CD14-positive monocyte (primary cell): ENCODE data around the gene OR2J1. TPM values are rescaled to one million over a fixed set of nuclear protein-coding genes. Genes with fewer than 3 reads are reported as not detected.

Source experiments
- DNase-seq, 3 donors: peaks; one replicate each; pipeline ENCODE4 v3.0.0-alpha.2; 2011 to 2022
- H2AFZ ChIP-seq: 2 replicates; pipeline ENCODE4 v1.6.0; 2012; ENCODE audit warnings: mild to moderate bottlenecking, low read depth, low read length, inconsistent platforms; ENCODE audit not compliant: insufficient read depth, poor library complexity, severe bottlenecking
- H3K27ac ChIP-seq, 2 donors: 1 replicate in 1 of 2; 2 replicates in 1 of 2; pipeline ENCODE4 v1.5.1; 2012 to 2013; ENCODE audit warnings: low read length in 2 of 2, control low read depth in 1 of 2, inconsistent platforms in 1 of 2, low read depth in 1 of 2, mild to moderate bottlenecking in 1 of 2
- H3K27me3 ChIP-seq, 2 donors: one replicate each; pipeline versions ENCODE4 v1.6.0 to v1.6.1; 2011 to 2013; ENCODE audit warnings: low read length in 2 of 2; ENCODE audit not compliant: control insufficient read depth in 2 of 2, insufficient read depth in 2 of 2
- H3K36me3 ChIP-seq, 2 donors: replicated peaks in 1 of 2; 1 replicate in 1 of 2; 2 replicates in 1 of 2; pipeline versions ENCODE4 v1.5.1 to v1.6.1; 2012 to 2013; ENCODE audit warnings: low read length in 2 of 2, control low read depth in 1 of 2, inconsistent platforms in 1 of 2, mild to moderate bottlenecking in 1 of 2; ENCODE audit not compliant: insufficient read depth in 2 of 2, control insufficient read depth in 1 of 2
- H3K4me1 ChIP-seq, 2 donors: 1 replicate in 1 of 2; 2 replicates in 1 of 2; pipeline versions ENCODE4 v1.5.1 to v1.6.1; 2012 to 2013; ENCODE audit warnings: low read length in 2 of 2, control low read depth in 1 of 2, inconsistent platforms in 1 of 2, mild to moderate bottlenecking in 1 of 2, moderate library complexity in 1 of 2; ENCODE audit not compliant: insufficient read depth in 2 of 2, control insufficient read depth in 1 of 2
- H3K4me2 ChIP-seq: replicated peaks from 2 replicates; pipeline ENCODE3; 2012; ENCODE audit warnings: low read length, moderate library complexity, mild to moderate bottlenecking; ENCODE audit not compliant: poor library complexity, severe bottlenecking; ENCODE audit errors: extremely low read depth
- H3K4me3 ChIP-seq, 3 experiments: fragments of 200-600 bp in 1 of 3; sonication (generic) in 1 of 3; replicated peaks in 1 of 3; 1 replicate in 2 of 3; 2 replicates in 1 of 3; pipeline ENCODE4 v1.5.1; 2011 to 2013; ENCODE audit warnings: low read length in 3 of 3, mild to moderate bottlenecking in 3 of 3, control low read depth in 2 of 3, low read depth in 2 of 3, inconsistent platforms in 1 of 3, moderate library complexity in 1 of 3
- H3K79me2 ChIP-seq: 2 replicates; pipeline ENCODE4 v1.6.0; 2012; ENCODE audit warnings: mild to moderate bottlenecking, control low read depth, inconsistent platforms, low read length, moderate library complexity; ENCODE audit not compliant: insufficient read depth
- H3K9ac ChIP-seq: 2 replicates; pipeline ENCODE4 v1.6.0; 2017; ENCODE audit warnings: low read length, mild to moderate bottlenecking; ENCODE audit not compliant: insufficient read depth, poor library complexity, severe bottlenecking
- H3K9me3 ChIP-seq, 2 donors: replicated peaks in 1 of 2; 1 replicate in 1 of 2; 2 replicates in 1 of 2; pipeline versions ENCODE4 v1.5.1 to v1.6.1; 2012 to 2013; ENCODE audit warnings: low read length in 2 of 2, control low read depth in 1 of 2; ENCODE audit not compliant: control insufficient read depth in 1 of 2, insufficient read depth in 1 of 2
- H4K20me1 ChIP-seq: 2 replicates; pipeline ENCODE4 v1.6.0; 2012; ENCODE audit warnings: mild to moderate bottlenecking, low read length, control low read depth, moderate library complexity; ENCODE audit not compliant: insufficient read depth
- H3K27ac Mint-ChIP-seq, 7 donors: one replicate each; pipeline ENCODE4 v1.8.0; 2020; ENCODE audit warnings: mild to moderate bottlenecking in 7 of 7, mixed read lengths in 7 of 7, moderate library complexity in 6 of 7, inconsistent platforms in 2 of 7
- H3K27me3 Mint-ChIP-seq, 3 donors: one replicate each; pipeline ENCODE4 v1.8.0; 2021 to 2022; ENCODE audit warnings: low read depth in 3 of 3, mild to moderate bottlenecking in 3 of 3, mixed read lengths in 3 of 3, moderate library complexity in 3 of 3, inconsistent platforms in 1 of 3
- H3K36me3 Mint-ChIP-seq, 2 donors: one replicate each; pipeline ENCODE4 v1.8.0; 2020; ENCODE audit warnings: mixed read lengths in 2 of 2, inconsistent platforms in 1 of 2, mild to moderate bottlenecking in 1 of 2
- H3K4me1 Mint-ChIP-seq: one replicate; pipeline ENCODE4 v1.8.0; 2020; ENCODE audit warnings: mild to moderate bottlenecking, mixed read lengths
- H3K4me3 Mint-ChIP-seq, 2 donors: one replicate each; pipeline ENCODE4 v1.8.0; 2020; ENCODE audit warnings: mild to moderate bottlenecking in 2 of 2, mixed read lengths in 2 of 2, moderate library complexity in 1 of 2
- H3K9me3 Mint-ChIP-seq, 7 donors: one replicate each; pipeline ENCODE4 v1.8.0; 2020 to 2022; ENCODE audit warnings: mixed read lengths in 7 of 7, mild to moderate bottlenecking in 6 of 7, moderate library complexity in 6 of 7, inconsistent platforms in 2 of 7
- WGBS: methylation state at CpG from one replicate; pipeline ENCODE4 v1.1.5; 2013; ENCODE audit warnings: missing lambda C conversion rate; ENCODE audit not compliant: insufficient coverage; 5-methylcytosine and 5-hydroxymethylcytosine counted together
- intact Hi-C, 2 donors: fragments of 100-400 bp; cut with micrococcal nuclease; formaldehyde crosslinking; loops; one replicate each; pipeline versions ENCODE4 v1.15.0 to v1.15.1; 2023
- polyA plus RNA-seq, 3 donors: library from polyadenylated mRNA; depleted of rRNA in 1 of 3; unstranded in 2 of 3; stranded (reverse) in 1 of 3; fragments of 300-500 nt in 2 of 3; fragments of >200 nt in 1 of 3; fragmentation: Illumina TruSeq in 2 of 3; gene quantifications; 1 replicate in 2 of 3; 2 replicates in 1 of 3; pipeline ENCODE4 v1.2.3, GENCODE V29; 2012 to 2021
- TF ChIP-seq, protein P1 (sequence below): fragments of 200-600 bp; IDR thresholded peaks from one replicate; pipeline ENCODE4 v1.8.0; 2022; ENCODE audit warnings: antibody characterized with exemption, mild to moderate bottlenecking

The OR2J1 gene
- polyA plus RNA-seq, 3 donors: not detected

DNA sequence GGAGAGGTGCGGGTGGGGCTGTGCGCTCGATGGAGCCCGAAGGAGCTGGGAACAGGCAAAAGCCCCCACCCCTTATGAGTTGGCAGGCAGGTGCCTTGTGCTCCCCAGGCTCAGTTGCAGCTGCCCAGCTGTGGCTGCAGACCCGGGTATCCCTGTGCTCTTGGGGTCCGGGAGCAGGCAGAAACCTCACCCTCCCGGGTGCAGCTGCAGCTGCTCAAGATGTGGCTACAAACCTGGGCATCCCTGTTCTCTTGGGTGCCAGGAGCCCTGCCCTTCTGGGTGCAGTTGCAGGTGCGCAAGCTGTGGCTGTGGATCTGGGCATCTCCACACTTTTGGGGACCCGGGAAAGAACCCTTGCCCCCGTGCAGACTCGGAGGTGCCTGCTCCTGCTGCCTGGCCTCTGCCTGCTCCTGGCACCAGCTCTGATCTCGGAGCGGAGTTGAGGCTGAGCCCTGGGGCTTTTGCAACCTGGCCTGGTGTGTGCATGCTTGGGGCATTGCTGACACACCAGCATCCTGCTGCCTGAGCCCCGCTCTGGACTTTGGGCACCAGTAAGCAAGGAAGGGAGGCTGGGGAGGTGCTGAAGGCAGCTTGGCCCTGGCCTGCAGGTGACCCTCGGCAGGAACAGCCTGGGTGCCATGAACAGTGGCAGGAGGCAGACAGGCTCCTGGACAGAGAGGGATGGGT is 30.2 kb downstream of the OR2J1 start:
- peaks cover 3 to 8% (median 5%) of the 10 kb centered on the region in 3 donors for H3K27me3 Mint-ChIP-seq

DNA sequence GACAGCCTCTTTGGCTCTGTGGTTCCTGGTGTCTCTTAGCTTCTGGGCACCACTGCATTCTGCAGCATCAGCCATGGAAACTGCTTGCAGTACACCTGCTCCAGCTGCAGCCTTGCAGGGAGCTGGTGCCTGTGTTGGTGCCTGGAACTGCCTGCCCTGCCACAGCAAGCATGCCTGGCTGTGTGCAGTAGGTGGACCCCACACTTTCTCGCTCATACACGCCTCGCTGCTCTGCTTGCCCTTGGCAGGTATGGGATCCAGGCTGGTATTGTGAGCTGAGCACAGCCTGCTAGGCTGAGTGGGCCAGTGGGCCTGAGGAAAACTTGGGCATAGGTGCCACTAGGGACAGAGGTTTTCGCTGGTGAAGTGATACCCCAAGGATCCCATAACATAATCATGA is 31.4 kb downstream of the OR2J1 start:
- no peak overlapping the region for H3K27ac ChIP-seq
- Mint-ChIP-seq H3K4me1 (no peaks in the 10 kb centered on the region), H3K27me3 (peaks cover 0 to 8% (median 3%) of the 10 kb centered on the region in 3 donors), H3K4me3 (no peak overlapping the region), H3K36me3 (no peaks in the 10 kb centered on the region), H3K27ac (no peak overlapping the region), H3K9me3 (peaks cover 0 to 3% (median 0%) of the 10 kb centered on the region in 7 donors)
- TF ChIP-seq, protein P1, sequence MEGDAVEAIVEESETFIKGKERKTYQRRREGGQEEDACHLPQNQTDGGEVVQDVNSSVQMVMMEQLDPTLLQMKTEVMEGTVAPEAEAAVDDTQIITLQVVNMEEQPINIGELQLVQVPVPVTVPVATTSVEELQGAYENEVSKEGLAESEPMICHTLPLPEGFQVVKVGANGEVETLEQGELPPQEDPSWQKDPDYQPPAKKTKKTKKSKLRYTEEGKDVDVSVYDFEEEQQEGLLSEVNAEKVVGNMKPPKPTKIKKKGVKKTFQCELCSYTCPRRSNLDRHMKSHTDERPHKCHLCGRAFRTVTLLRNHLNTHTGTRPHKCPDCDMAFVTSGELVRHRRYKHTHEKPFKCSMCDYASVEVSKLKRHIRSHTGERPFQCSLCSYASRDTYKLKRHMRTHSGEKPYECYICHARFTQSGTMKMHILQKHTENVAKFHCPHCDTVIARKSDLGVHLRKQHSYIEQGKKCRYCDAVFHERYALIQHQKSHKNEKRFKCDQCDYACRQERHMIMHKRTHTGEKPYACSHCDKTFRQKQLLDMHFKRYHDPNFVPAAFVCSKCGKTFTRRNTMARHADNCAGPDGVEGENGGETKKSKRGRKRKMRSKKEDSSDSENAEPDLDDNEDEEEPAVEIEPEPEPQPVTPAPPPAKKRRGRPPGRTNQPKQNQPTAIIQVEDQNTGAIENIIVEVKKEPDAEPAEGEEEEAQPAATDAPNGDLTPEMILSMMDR: no peak
- H3K4me1 ChIP-seq: no peaks in the 10 kb centered on the region
- H3K36me3 ChIP-seq: no peaks in the 10 kb centered on the region
- no peak overlapping the region for H3K4me3 ChIP-seq
- H3K79me2 ChIP-seq: no peaks in the 10 kb centered on the region
- H3K9ac ChIP-seq: no peak overlapping the region
- 100% methylated on average over 4 of the region's 4 CpGs for WGBS
- DNase-seq: peak in 1 of 3 donors; percentile 1
- peaks cover 0 to 4% of the 10 kb centered on the region in 2 donors for H3K27me3 ChIP-seq
- H3K4me2 ChIP-seq: no peak overlapping the region
- no peaks in the 10 kb centered on the region for H3K9me3 ChIP-seq
- no peak overlapping the region for H2AFZ ChIP-seq
- H4K20me1 ChIP-seq: no peaks in the 10 kb centered on the region
- intact Hi-C loops: no loop called here

More for the DNA sequence above, 30.2 kb downstream of the OR2J1 start:
- WGBS: 85% methylated on average over 15 of the region's 15 CpGs
- Histone ChIP-seq H3K79me2 (no peaks in the 10 kb centered on the region), H3K27ac (no peak overlapping the region), H3K9me3 (no peaks in the 10 kb centered on the region), H3K36me3 (no peaks in the 10 kb centered on the region), H3K27me3 (peaks cover 0 to 4% of the 10 kb centered on the region in 2 donors), H2AFZ (no peak overlapping the region), H3K4me1 (no peaks in the 10 kb centered on the region), H3K9ac (no peak overlapping the region), H3K4me2 (no peak overlapping the region), H4K20me1 (no peaks in the 10 kb centered on the region), H3K4me3 (no peak overlapping the region)
- intact Hi-C loops: no loop called here
- H3K27ac Mint-ChIP-seq: no peak overlapping the region
- H3K36me3 Mint-ChIP-seq: no peaks in the 10 kb centered on the region
- no peak overlapping the region for H3K4me3 Mint-ChIP-seq
- peaks cover 0 to 3% (median 0%) of the 10 kb centered on the region in 7 donors for H3K9me3 Mint-ChIP-seq
- peak in 1 of 3 donors; percentile 1 for DNase-seq
- TF ChIP-seq, protein P1: no peak
- H3K4me1 Mint-ChIP-seq: no peaks in the 10 kb centered on the region
